H1 (cell line): ENCODE data around the gene PPFIBP2. TPM values are rescaled to one million over a fixed set of nuclear protein-coding genes. Genes with fewer than 3 reads are reported as not detected.

ENCODE experiments used
- CBX5 ChIP-seq: fragments of 300-800, 300-1000 bp; sonication (generic); IDR thresholded peaks from 2 replicates; pipeline ENCODE4 v1.7.1; 2016; ENCODE audit warnings: antibody characterized with exemption, low read length, low read depth
- CHD1 ChIP-seq: IDR thresholded peaks from 2 replicates; pipeline ENCODE4 v1.6.1; 2012; ENCODE audit warnings: low read depth, low read length, improper control_type of control experiment
- CHD2 ChIP-seq: IDR thresholded peaks from 2 replicates; pipeline ENCODE4 v1.6.1; 2012; ENCODE audit warnings: low read length, improper control_type of control experiment
- CHD7 ChIP-seq: fragments of 300-600 bp; sonication (generic); IDR thresholded peaks from 2 replicates; pipeline ENCODE4 v1.7.1; 2012; ENCODE audit warnings: low read length, moderate library complexity, mild to moderate bottlenecking, inconsistent platforms; ENCODE audit not compliant: insufficient replicate concordance
- CREB1 ChIP-seq: IDR thresholded peaks from 2 replicates; pipeline ENCODE4 v1.6.1; 2012; ENCODE audit warnings: inconsistent platforms
- GTF2F1 ChIP-seq: IDR thresholded peaks from 2 replicates; pipeline ENCODE4 v1.6.1; 2012; ENCODE audit warnings: low read depth, low read length, improper control_type of control experiment, borderline replicate concordance
- MAFK ChIP-seq: IDR thresholded peaks from 2 replicates; pipeline ENCODE4 v1.6.1; 2012; ENCODE audit warnings: low read depth, mild to moderate bottlenecking, improper control_type of control experiment, low read length
- SIRT6 ChIP-seq: IDR thresholded peaks from one replicate; pipeline ENCODE4 v1.7.1; 2012; ENCODE audit warnings: low read length, inconsistent platforms
- SP4 ChIP-seq: IDR thresholded peaks from 2 replicates; pipeline ENCODE4 v1.6.1; 2012; ENCODE audit warnings: low read length, inconsistent platforms
- TAF1 ChIP-seq: IDR thresholded peaks from 2 replicates; pipeline ENCODE4 v1.6.1; 2011; ENCODE audit warnings: mild to moderate bottlenecking, low read depth, low read length
- YY1 ChIP-seq: IDR thresholded peaks from 2 replicates; pipeline ENCODE4 v1.6.1; 2011; ENCODE audit warnings: low read depth, mild to moderate bottlenecking, low read length
- polyA plus RNA-seq, 7 experiments: library from polyadenylated mRNA; depleted of rRNA in 3 of 7; stranded (reverse) in 5 of 7; unstranded in 2 of 7; fragments of >200 nt in 5 of 7; fragments of 200-250 nt in 2 of 7; gene quantifications; 1 replicate in 5 of 7; 2 replicates in 1 of 7; 4 replicates in 1 of 7; pipeline versions ENCODE4 v1.2.1 to v1.2.3, GENCODE V29; 2011 to 2013; ENCODE audit warnings: missing spikeins in 2 of 7, mixed read lengths in 2 of 7
- total RNA-seq: library from RNA; stranded (reverse); fragmentation: NEBNext Ultra II Directional; extraction: Animal tissue kit (Norgen Biotek cat#: 25700); gene quantifications from 2 replicates; pipeline ENCODE4 v1.2.1, GENCODE V29; 2021
- TF ChIP-seq, protein P1 (sequence below): IDR thresholded peaks from 2 replicates; pipeline ENCODE4 v1.6.1; 2011; ENCODE audit warnings: low read length, improper control_type of control experiment

The PPFIBP2 gene
- total and polyA plus RNA-seq, 2 of the 8 experiments (the other 6 are each of a cell fraction or from before 2014, with no cell fraction given) = 5.5 to 9.8 TPM

- TF ChIP-seq CHD7 (no peak), SIRT6 (no peak), CHD2 (no peak), GTF2F1 (no peak), SP4 (no peak), CHD1 (no peak), CREB1 (no peak), TAF1 (no peak), CBX5 (no peak), MAFK (no peak), YY1 (no peak)
- TF ChIP-seq, protein P1, sequence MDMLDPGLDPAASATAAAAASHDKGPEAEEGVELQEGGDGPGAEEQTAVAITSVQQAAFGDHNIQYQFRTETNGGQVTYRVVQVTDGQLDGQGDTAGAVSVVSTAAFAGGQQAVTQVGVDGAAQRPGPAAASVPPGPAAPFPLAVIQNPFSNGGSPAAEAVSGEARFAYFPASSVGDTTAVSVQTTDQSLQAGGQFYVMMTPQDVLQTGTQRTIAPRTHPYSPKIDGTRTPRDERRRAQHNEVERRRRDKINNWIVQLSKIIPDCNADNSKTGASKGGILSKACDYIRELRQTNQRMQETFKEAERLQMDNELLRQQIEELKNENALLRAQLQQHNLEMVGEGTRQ = no peak
Observed at GRCh38 chr11:7668911-7669310, 155.1 kb downstream of the PPFIBP2 start (continued).
